Activated T-helper 1 cell treated with anti-CD3 and anti-CD28 coated beads, Interleukin-2, amount 50 U/mL, for 16 hours (primary cell): ENCODE data around the gene CACNA2D3.

ENCODE experiments used
- DNase-seq, 2 donors: peaks; one replicate each; pipeline ENCODE4 v3.0.0-alpha.2; 2020; ENCODE audit warnings: low read depth in 1 of 2, low spot score in 1 of 2

CACNA2D3 gene

DNA sequence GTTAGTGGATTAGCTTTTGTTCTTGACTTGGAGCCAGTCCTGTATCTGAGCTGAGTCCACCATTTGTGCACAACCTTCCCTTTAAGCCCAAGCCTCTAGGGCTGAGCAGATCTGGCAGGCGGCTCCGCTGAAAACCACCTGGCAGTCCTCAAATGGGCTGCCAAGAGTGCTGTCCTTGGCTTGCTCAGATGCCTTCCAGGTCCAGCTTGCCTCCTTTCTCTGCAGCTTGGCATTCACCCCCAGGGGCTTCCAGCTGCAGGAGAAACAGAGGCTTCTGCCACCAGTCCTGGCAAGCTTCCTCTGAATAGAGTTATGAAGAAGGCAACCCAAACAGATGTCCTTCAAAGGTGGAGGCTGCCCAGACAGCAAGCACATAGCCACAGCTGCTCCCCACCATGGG is 708.8 kb downstream of the CACNA2D3 start:
- DNase-seq, result no peak

- DNase-seq, result no peak
Observed at GRCh38 chr3:54832876-54833275, 710.5 kb downstream of the CACNA2D3 start.

GRCh38 chr3:54835701-54836100 is 713.3 kb downstream of the CACNA2D3 start:
- DNase-seq, result no peak

- DNase-seq, result no peak
Observed at GRCh38 chr3:54836871-54837270, 714.5 kb downstream of the CACNA2D3 start.

GRCh38 chr3:54837964-54838363 is 715.6 kb downstream of the CACNA2D3 start:
- DNase-seq, result no peak

DNA sequence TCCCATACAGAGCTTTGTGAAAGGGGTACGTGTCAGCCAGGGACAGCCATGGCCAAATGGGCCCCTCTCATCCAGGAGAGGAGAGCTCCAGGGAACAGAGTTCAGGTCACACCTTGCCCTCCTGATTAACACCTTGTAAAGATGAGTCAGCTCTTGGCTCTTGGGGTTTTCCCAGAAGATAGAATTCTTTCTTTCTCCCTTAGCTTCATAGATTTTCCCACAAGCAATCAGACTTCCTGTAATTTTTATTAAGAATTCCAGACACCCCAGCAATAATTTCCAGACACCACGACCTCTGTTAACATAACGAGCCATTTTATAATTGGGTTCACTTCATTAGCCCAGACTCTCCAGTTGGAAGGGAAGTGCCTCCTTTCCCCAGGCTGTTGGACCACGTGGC is 719.1 kb downstream of the CACNA2D3 start:
- no peak for DNase-seq

GRCh38 chr3:54843352-54843751 is 721.0 kb downstream of the CACNA2D3 start:
- no peak for DNase-seq

DNA sequence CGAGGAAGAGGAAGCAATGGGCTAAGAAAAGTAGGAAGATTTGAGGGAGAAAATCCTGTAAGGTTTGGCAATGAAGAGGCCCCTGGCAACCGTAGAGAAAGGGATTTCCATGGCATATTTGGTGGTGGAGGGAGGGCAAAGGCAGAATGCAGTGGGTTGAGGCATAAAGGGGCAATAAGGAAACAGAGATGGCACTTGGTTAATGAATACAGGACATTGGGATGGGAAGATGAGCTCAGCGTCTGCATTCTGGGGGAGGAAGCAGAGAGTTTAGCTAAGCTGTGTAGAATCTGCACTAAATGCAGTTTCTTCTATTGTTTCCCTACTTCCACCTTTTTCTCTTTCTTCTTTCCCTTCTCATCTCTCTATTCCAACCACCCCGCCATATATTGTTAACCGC is 721.9 kb downstream of the CACNA2D3 start:
- DNase-seq, result no peak

DNA sequence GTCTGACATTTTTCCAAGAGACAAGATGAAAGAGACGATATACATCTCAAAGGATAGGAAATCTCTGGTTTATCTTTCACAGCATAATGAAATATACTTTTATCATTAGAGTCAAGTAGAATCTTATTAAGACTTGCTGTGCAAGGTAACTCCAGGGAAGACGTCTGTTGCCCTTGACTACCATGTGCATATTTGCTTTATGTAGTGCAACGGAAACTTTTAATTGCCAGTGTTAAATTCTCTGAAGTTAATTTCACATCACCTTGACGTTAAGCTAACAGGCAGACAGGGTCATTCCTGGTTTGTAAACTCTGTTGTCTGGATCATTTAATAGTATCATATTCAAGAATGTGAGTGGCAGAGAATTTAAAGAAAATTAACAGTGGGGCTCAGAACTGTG is 722.7 kb downstream of the CACNA2D3 start:
- DNase-seq, result no peak

GRCh38 chr3:54845551-54845950 is 723.2 kb downstream of the CACNA2D3 start:
- DNase-seq, result no peak

- DNase-seq, result no peak
Observed at GRCh38 chr3:54846119-54846518, 723.8 kb downstream of the CACNA2D3 start.

DNA sequence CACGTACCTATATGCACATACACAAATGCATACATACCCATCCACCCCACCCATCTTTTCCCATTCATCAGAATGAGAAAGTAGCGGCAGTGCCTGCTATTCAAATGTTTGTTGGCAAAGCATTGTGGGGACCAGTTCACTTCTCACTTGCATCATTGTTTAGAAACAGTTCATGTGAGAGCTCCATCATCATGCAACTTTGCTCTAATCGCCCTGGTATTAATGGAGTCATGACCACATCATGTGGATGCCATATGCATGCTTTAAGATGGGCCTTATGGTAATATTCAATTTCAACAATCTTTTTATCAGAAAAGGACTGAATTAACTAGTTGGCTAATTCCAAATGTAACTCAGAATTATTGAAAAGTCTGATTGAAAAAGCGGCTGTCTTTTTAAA is 725.0 kb downstream of the CACNA2D3 start:
- no peak for DNase-seq

GRCh38 chr3:54849360-54849759 is 727.0 kb downstream of the CACNA2D3 start:
- no peak for DNase-seq

- DNase-seq, result no peak
Observed at GRCh38 chr3:54850484-54851018, 728.2 kb downstream of the CACNA2D3 start.

DNA sequence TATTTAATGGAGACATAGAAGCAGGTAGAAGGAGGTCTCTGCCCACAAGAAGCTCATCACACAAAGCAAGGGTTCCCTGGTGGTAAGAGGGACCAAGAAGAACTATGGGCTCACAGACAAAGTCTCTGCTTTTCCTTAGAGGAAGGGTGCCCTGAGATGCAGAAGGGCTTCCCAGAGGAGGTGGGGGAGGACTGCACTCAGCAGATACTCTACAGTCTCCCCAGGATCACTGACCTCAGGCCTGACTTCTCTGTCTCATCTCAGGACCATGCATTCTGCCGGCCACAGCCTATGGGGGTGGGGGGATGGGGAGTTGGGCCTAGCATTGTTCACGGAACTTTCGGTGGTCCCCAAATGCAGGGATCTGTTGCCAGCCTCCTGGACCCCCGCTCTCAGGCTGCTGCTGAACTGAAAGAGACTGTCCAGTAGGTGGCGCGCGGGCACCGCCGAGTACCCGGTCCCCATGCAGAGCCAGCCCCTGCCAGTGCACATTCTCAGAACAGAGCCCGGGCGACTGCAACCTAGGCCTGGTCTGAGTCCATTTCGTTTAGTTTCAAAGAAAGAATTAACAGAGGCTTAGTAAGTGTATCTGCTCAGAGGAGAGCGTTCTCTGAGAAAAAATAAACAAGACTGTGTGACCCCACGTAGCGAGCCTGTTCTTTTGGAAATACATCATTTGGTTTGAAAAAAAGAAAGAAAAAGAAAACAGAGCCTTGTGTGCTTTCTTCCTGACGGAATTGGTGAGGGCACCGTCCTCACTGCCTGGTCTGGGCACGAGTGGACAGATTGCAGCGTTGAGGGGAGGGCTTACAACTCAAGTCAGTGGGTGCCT is 731.4 kb downstream of the CACNA2D3 start:
- no peak for DNase-seq

DNA sequence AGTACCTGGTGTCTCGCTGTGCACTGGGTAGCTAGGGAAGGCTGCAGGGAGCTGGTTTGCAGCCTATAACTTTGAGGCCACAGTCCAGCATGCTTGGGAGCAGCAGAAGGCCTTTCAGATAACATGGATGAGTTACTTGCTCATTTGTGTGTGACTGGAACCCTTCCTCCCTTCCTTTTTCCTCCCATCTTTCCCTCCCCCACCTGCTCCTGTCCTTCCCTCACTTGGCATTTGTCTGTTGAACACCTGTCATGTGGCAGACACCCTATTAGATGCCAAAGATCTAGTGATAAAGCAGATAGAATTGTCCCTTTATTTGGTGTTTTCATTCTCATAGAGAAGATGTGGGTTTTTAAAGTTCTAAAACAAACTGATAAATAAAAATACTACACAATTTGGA is 733.9 kb downstream of the CACNA2D3 start:
- no peak for DNase-seq

DNA sequence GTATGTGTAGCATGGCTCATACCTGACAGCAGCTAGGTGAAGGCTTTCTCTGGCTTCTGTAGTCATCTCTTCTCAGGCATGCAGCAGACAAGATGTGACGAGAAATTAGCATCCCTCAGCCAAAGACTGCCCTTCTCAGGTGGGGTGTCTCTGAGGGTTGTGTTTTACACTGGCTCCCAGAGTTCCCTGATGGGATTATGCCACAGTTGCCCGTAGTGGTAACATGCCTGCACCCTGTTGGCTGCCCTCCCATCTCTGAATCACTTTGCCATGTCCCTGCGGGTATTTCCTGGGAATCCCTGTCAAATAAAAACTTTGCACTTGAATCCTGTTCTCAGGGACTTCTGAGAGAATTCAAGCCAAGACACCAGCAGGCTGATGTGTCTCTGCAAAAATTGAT is 735.0 kb downstream of the CACNA2D3 start:
- DNase-seq, result no peak

- DNase-seq, result no peak
Observed at GRCh38 chr3:54858093-54858785, 735.9 kb downstream of the CACNA2D3 start.

- no peak for DNase-seq
Observed at GRCh38 chr3:54859184-54859583, 736.8 kb downstream of the CACNA2D3 start.

- no peak for DNase-seq
Observed at GRCh38 chr3:54861248-54862067, 739.1 kb downstream of the CACNA2D3 start.

GRCh38 chr3:54862526-54862925 is 740.2 kb downstream of the CACNA2D3 start:
- DNase-seq, result no peak

DNA sequence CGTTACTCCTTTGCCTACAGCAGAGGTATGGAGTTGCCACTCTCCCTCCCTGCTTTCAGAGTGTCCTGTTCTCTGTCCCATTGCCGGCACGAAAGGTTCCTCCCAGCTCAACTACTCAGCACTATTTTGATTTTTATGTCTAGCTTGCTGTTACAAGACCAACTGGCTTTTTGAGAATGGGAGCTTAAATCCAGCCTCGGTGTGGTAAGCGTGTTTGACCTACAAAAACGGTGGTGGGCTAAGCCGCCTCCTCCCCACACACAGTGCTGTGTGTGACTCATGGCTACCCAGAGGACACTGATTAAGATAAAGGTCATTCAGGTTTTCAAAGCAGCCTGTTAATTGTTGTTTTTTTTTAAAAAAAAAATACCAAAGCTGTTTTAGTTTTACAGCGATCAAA is 741.0 kb downstream of the CACNA2D3 start:
- DNase-seq, result no peak
